Testis (tissue), 3 donors: ENCODE results near the gene CYP2B6. TPM values are rescaled to one million over a fixed set of nuclear protein-coding genes. Genes with fewer than 3 reads are reported as not detected.
"Not testable (repeated sequence)": the region's sequence is repeated elsewhere in the genome, so short reads cannot be mapped to it uniquely, and the experiment has no call there.

Experiments
- DNase-seq: peaks from one replicate; pipeline ENCODE4 v3.0.0-alpha.2; 2019
- H3K27ac ChIP-seq, 2 donors: fragments of 200-600 bp; sonication (generic); one replicate each; pipeline ENCODE4 v1.5.1; 2019
- H3K27me3 ChIP-seq: fragments of 200-600 bp; sonication (generic); one replicate; pipeline ENCODE4 v1.5.1; 2019
- H3K36me3 ChIP-seq: fragments of 200-600 bp; sonication (generic); one replicate; pipeline ENCODE4 v1.5.1; 2017; ENCODE audit warnings: low read depth; ENCODE audit errors: missing control alignments
- H3K4me1 ChIP-seq: fragments of 200-600 bp; sonication (generic); one replicate; pipeline ENCODE4 v1.5.1; 2019
- H3K4me3 ChIP-seq, 2 donors: fragments of 200-600 bp; sonication (generic); one replicate each; pipeline ENCODE4 v1.5.1; 2017 to 2019
- H3K9me3 ChIP-seq: fragments of 200-600 bp; sonication (generic); one replicate; pipeline ENCODE4 v1.5.1; 2017
- CTCF ChIP-seq, 3 experiments: fragments of 450-650 bp in 2 of 3; fragments of 200-600 bp in 1 of 3; sonication (generic) in 1 of 3; IDR thresholded peaks; one replicate each; pipeline ENCODE4 v1.5.1; 2016 to 2019; ENCODE audit warnings: antibody characterized with exemption in 3 of 3, mild to moderate bottlenecking in 2 of 3, moderate library complexity in 1 of 3
- POLR2A ChIP-seq: fragments of 450-650 bp; IDR thresholded peaks from one replicate; pipeline ENCODE4 v1.6.1; 2017; ENCODE audit warnings: antibody characterized with exemption, mild to moderate bottlenecking, moderate library complexity
- WGBS, 2 donors: methylation state at CpG; one replicate each; pipeline ENCODE4 v1.1.5; 2018; 5-methylcytosine and 5-hydroxymethylcytosine counted together
- intact Hi-C: fragments of 100-400 bp; cut with DNase I; formaldehyde crosslinking; loops from one replicate; pipeline ENCODE4 v1.15.1; 2023; ENCODE audit warnings: low total_unique reads
- polyA plus RNA-seq: library from polyadenylated mRNA; stranded (reverse); fragments of 350-450 nt; fragmentation: Illumina TruSeq; extraction: RNeasy Lipid Tissue Mini Kit (QIAGEN cat#74804); gene quantifications from one replicate; pipeline ENCODE4 v1.2.3, GENCODE V29; 2014; ENCODE audit warnings: low read depth, low replicate concordance; ENCODE audit not compliant: insufficient read depth
- total RNA-seq, 2 donors: library from RNA; depleted of rRNA; stranded (reverse); fragments of >200 nt; gene quantifications; one replicate each; pipeline ENCODE4 v1.2.3, GENCODE V29; 2016

The CYP2B6 gene
- total and polyA plus RNA-seq, 3 donors from 2014 or later: 0.19 to 0.39 TPM; not detected in 1

DNA sequence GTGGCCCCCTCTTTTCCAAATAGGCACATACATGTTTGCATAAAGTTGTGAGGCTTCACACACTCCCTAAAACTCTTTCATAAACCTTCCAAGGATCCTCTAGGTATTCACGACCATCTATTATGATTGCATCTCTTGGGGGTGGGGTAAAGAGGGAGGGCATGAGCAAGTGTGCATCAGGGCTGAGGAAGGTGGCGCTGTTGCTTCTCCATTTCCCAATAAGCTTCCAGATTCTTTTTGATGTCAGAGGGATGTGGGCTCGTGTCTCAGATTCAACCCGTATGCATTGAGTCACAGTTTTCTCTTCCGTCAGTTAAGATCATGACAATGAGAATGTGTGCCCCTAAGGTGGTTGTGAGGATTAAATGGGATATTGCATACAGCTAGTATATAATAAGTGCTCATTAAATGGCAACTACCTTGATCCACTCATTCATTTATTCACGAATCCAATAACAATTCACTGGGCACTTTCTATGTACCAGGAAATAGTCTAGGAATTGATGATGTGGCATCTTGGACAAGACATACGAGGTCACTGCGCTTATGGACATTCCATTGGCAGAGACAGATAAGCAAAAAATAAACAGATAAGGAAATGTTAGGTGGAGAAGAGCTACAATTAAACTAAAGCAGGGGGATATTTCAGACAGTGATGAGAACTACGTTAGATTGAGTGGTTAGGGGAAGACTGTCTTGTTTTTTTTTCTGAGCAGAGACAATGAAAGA, 10.3 kb downstream of the CYP2B6 start:
- H3K27ac ChIP-seq: no peak overlapping the region
- TF ChIP-seq CTCF (IDR thresholded peaks at IDR 0.05): no peak
- no peak for DNase-seq
- H3K27me3 ChIP-seq: no peaks in the 10 kb centered on the region
- H3K9me3 ChIP-seq: no peaks in the 10 kb centered on the region
- H3K4me1 ChIP-seq: no peaks in the 10 kb centered on the region
- 79 to 81% methylated on average over 9 of the region's 9 CpGs for WGBS, 2 donors
- intact Hi-C loops: no loop called here
- no peaks in the 10 kb centered on the region for H3K36me3 ChIP-seq
- H3K4me3 ChIP-seq: no peak overlapping the region

DNA sequence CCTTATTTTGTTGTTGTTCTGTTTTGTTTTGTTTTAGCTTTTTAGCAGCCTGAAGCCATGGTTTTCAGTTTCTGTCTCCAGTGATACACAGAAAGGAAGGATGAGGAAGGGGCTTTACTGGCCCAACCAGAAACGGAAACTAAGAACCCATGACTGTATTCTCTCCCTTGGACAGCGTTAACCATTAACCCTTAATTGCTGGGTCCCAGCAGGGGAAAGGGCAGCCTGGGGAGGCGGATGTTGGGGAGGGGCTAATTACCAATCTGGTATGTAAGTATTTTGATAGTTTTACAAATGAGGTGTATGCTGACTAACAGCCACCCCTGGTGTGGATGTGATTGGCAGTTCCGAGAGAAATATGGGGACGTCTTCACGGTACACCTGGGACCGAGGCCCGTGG, 12.6 kb downstream of the CYP2B6 start:
- H3K4me1 ChIP-seq, H3K27me3 ChIP-seq, H3K9me3 ChIP-seq, intact Hi-C loops, H3K36me3 ChIP-seq, DNase-seq, H3K27ac ChIP-seq, H3K4me3 ChIP-seq: not testable (repeated sequence)
- WGBS, 2 donors: 70 to 75% methylated on average over 8 of the region's 8 CpGs

- TF ChIP-seq POLR2A (no peak), CTCF (IDR thresholded peaks at IDR 0.05) (no peak)
- no peak for DNase-seq
- H3K27me3 ChIP-seq: no peaks in the 10 kb centered on the region
- 86 to 87% methylated on average over 11 of the region's 11 CpGs for WGBS, 2 donors
- no peak overlapping the region for H3K27ac ChIP-seq
- intact Hi-C loops: no loop called here
- H3K4me1 ChIP-seq: no peaks in the 10 kb centered on the region
- H3K9me3 ChIP-seq: no peaks in the 10 kb centered on the region
- no peak overlapping the region for H3K4me3 ChIP-seq
- H3K36me3 ChIP-seq: no peaks in the 10 kb centered on the region
These were observed 18.7 kb downstream of the CYP2B6 start for GRCh38 chr19:41009700-41010235.

DNA sequence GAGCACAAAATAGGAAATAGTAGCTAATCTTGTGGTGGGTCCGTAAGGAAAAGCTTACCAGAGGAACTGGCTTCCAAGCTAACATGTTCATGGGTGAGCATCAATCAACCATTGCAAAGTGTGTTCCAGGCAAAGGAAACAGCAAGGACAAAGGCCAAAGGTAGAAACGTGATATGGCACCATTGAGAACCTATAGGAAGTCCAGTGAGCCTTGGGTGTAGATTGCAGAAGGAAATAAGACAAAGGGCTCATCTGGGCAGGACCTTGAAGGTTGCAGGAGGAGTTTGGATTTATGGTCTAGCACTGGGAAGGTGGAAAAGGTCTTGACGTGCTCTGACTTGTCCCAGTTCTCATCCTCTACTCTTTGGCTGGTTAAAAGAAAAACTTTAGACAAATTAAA, 22.3 kb downstream of the CYP2B6 start:
- Histone ChIP-seq H3K4me3 (no peak overlapping the region), H3K4me1 (no peaks in the 10 kb centered on the region), H3K27ac (no peak overlapping the region), H3K9me3 (no peaks in the 10 kb centered on the region), H3K36me3 (no peaks in the 10 kb centered on the region), H3K27me3 (no peaks in the 10 kb centered on the region)
- WGBS, 2 donors: 68 to 69% methylated on average over 3 of the region's 3 CpGs
- DNase-seq: no peak
- TF ChIP-seq CTCF (IDR thresholded peaks at IDR 0.05): no peak
- no peak for TF ChIP-seq POLR2A
- intact Hi-C loops: no loop called here

DNA sequence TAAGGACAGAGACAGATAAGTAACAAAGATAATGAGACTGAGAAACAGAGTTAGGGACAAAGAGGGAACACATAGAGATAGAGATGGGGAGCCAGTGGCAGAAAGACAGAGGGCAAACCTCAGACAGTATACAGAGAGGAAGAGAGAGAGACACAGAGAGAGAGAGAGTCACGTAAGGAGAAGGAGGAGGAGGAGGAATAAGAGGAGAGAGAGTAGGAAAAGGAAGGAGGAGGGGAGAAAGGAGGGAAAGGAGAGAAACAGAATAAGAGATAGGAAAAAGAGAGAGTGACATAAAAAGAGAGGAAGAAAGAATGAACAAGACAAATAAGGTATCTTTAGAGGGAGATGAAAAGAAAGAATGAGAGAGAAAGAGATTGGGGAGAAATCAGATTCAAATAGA, 23.6 kb downstream of the CYP2B6 start:
- intact Hi-C loops: no loop called here
- WGBS, 2 donors: 54 to 71% methylated on average over 1 of the region's 1 CpG
- no peak for DNase-seq
- TF ChIP-seq CTCF (IDR thresholded peaks at IDR 0.05): no peak
- no peak for TF ChIP-seq POLR2A
- Histone ChIP-seq H3K9me3 (no peaks in the 10 kb centered on the region), H3K27me3 (no peaks in the 10 kb centered on the region), H3K36me3 (no peaks in the 10 kb centered on the region), H3K4me3 (no peak overlapping the region), H3K27ac (no peak overlapping the region), H3K4me1 (no peaks in the 10 kb centered on the region)
